ENCODE data around the gene MYT1.

GRCh38 chr20:64140061-64140931 lies 24.0 kb upstream of the MYT1 start:
- TF ChIP-seq CTCF (conservative IDR thresholded peaks at IDR 0.05): no peak
- no peak for TF ChIP-seq EZH2 (IDR thresholded peaks at IDR 0.05; ENCODE audit: low read depth)

Data from PC-9 (cell line).